AG20443 (cell line): ENCODE results near the gene BLOC1S1.

Experiments
- DNase-seq: peaks from one replicate; pipeline ENCODE4 v3.0.0; 2012; ENCODE audit warnings: low spot score, mixed read lengths

BLOC1S1 gene

GRCh38 chr12:55728186-55728938, 12.5 kb downstream of the BLOC1S1 start:
- peak; percentile 66 for DNase-seq

GRCh38 chr12:55728939-55729818, 13.3 kb downstream of the BLOC1S1 start, which contains the start of gene CD63:
Gene CD63 (minus strand): TSS chr12:55729009. CDS start chr12:55728341, 668 bp downstream.
- DNase-seq: peak; percentile 96

GRCh38 chr12:55729819-55730818, 14.3 kb downstream of the BLOC1S1 start:
- peak; percentile 55 for DNase-seq

DNA sequence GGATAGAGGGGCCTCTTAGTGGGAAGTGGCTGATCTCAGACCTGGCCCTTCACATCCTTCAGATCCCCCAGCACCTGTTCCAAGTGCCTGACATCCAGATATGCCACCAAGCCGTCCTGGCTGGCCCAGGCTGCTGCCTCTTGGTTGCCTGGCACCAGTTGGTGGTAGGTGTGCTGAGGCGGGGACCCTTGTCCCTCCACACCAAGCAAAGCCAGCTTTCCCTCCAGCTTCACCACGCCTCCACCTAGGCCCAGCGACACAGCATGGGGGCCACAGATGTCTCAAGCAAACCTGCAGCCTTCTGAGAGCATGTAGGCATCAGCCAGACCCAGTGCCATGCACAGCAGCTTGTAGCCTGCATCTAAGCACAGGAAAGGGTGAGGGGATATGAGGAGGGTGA, 16.4 kb downstream of the BLOC1S1 start:
- DNase-seq: no peak

DNA sequence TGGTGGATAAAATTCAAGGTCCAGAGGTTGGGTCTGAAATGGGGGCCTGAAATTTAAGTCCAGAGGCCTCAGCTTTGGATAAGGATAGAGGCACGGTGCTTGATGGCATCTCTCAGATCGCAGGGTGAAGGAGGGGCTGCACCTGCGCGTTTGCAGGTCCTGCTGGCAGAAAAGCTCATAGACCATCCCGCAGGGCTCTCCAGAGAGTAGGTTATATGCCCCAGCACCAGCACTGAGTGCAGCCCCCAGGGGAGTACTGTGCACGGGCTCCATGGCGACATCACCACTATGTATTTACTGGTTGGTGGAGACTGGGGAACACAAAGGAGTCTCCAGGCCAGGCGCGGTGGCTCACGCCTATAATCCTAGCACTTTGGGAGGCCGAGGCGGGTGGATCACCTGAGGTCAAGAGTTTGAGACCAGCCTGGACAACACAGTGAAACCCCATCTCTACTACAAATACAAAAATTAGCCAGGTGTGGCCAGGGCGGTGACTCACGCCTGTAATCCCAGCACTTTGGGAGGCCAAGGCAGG, 17.2 kb downstream of the BLOC1S1 start:
- DNase-seq: no peak

- no peak for DNase-seq
These were observed 18.0 kb downstream of the BLOC1S1 start for GRCh38 chr12:55733858-55734257.

GRCh38 chr12:55734595-55734994, 18.7 kb downstream of the BLOC1S1 start:
- DNase-seq: no peak

DNA sequence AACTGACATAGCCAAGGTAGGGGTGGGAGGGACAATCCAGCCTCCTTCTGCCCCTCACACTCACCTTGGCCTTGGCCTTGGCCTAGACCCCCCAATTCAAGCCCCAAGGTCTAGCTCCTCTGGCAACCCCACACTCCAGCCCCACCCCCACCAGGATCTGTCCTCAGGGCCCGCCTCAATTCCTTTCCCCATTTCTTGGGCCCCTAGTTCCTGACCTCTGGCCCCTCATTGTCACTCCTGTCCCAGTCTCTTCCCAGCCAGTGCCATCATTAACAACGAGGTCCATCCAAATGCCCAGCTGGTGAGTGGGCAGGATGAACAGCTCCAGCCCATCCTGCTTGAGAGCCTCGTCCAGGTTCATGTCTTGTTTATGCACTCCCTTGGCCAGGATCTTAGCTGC, 20.2 kb downstream of the BLOC1S1 start:
- DNase-seq: no peak

DNA sequence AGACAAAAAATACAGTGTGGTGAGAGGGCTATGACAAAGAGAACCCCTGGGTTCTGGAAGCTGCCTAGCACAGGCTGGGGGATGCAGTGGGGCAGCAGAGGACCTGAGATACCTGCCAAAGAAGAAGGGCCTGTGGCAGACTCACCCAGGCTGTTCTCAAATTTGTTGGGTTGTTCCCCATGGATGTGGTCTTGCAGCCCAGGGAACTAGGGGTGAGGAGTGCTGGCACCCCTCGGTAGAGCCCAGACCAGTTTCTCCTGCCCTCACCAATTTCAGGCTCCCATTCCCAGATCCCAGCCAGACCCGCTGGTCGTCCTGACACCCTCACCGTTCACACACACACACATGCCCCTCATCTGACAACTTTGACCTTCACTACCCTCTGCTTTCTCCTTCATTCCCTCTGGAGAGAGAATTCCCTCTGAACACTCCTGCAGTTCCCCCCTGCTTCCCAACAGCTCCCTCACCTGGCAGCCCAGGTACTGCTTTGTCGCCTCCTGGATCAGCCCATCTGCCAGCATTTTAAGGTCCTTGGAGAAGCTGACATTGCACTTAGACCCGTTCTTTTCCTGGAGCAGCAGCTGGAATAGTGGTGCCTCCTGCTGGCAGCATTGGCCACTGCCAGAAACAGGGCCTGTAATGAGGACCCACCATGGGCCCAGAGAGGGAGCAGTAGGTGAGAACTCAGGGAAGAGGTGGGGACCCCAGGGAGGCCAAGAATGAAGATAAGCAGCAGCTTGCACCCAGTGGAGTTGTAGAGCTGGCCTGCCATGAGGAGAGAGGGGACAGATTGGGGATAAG, 21.1 kb downstream of the BLOC1S1 start:
- peak; percentile 72 for DNase-seq

- DNase-seq: no peak
These were observed 21.8 kb downstream of the BLOC1S1 start for GRCh38 chr12:55737581-55738122.

GRCh38 chr12:55738123-55739024, 22.5 kb downstream of the BLOC1S1 start:
- DNase-seq: peak; percentile 78

GRCh38 chr12:55739025-55739378, 23.2 kb downstream of the BLOC1S1 start:
- DNase-seq: no peak

DNA sequence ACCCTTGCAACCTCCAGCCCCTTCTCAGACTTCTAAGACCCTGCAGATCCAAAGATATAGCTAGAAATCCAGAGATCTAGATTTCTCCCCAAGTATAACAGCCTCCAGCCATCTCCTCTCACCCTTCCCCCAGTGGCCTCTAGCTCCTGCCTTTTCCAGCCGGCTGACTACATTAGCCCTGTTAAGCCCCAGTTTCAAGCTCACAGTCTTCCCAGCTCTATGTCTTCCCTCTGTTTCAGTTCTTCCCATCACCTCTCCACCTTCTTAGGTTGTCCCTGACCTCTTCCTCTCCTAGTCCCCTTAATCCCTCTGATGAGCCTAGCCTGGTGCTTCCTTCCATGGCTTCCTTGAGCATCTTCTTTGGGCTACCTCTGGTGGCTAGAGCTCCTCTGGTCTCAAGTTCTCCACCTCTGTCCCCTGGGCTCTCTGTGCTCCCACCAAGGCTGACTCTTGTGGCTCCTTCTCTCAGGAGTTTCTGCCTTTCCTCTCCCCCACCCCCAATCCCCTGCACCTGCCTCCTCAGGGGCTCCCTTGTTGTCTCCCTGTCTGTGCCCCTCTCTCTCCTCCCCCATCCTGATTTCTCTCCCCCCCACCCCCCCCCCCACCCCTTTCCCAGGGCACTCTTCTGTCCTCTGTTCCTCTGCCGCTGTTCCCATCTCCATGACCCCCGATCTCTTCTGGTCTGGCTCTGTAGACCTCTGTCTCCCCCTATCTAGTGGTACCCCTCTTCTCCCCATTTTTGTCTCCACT, 26.3 kb downstream of the BLOC1S1 start:
- DNase-seq: no peak

DNA sequence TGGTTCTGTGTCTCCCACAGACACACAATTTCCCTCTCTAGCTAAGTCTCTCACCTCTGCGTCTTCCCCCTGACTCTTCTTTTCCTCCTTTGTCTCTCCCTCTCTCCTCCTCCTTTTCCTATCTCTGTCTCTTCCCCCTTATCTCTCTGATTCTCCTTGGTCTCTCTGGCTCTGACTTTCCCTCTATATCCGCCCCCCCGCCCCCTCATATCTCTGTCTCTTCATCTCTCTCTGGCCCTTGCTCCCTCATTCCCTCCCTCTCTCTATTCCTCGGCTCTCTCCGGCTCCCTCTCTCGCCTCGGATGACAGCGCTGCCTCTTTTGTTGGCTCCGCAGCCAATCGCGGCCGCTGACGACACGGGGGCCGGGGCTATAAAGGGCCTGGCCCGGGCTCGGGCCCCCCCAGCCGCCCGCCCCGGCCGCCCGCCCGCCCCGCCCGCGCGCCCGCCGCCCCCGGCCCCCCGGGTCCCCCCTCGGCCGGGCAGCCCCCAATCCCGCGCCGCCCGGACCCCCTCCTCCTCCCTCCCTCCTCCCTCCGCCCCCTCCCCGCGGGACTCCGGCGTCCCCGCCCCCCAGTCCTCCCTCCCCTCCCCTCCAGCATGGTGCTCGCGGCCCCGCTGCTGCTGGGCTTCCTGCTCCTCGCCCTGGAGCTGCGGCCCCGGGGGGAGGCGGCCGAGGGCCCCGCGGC, 27.0 kb downstream of the BLOC1S1 start, which contains the start of gene GDF11:
TSS of gene GDF11 (plus strand) at position 404 of the 687 bp plus-strand sequence. CDS start at position 599, 195 bp downstream.
- DNase-seq: peak; percentile 93

- peak; percentile 77 for DNase-seq
These were observed 27.8 kb downstream of the BLOC1S1 start for GRCh38 chr12:55743406-55744339.

- no peak for DNase-seq
These were observed 28.6 kb downstream of the BLOC1S1 start for GRCh38 chr12:55744340-55745030.
